NCI-H1105 treated with DMSO at 0.1 percent for 48 hours (cell line): ENCODE measurements around the gene NRSN2.
"Not testable (repeated sequence)": the region's sequence is repeated elsewhere in the genome, so short reads cannot be mapped to it uniquely, and the experiment has no call there.

Experiments
- DNase-seq: peaks from one replicate; lab custom pipeline; 2025; lab: John Stamatoyannopoulos, UW

The NRSN2 gene

DNA sequence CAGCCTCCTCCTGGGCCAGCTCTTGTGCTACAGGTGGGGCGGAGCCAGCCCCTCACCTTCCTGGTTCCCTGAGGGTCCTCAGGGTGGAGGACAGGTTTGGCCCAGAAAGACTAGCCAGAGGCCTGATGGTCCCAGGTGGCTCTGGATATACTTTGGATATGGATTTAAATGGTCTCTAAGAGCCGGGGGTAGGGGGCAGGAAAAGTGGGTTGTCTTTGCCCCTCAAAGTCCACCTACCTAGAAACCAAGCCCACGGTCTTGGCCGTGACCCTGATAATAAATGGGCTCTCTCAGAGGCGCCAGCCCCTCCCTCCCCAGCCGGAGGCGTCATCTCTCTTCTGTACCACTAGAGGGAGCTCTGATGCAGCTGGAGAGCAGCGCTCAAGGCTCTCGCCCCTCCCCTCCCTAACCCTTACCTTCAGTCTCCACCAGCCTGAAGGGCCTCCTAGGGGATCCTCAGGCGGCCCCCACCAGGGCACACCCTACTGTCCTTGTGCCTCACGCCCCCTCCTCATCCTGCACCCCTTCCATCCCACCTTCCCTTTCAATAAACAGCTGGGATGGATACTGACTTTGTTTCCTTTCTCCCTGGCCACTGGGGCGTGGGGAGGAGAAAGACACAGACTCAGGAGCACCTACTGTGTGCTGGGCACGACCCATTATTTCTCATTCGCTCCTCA is 7.5 kb downstream of the NRSN2 start:
- DNase-seq = peak; percentile 85

DNA sequence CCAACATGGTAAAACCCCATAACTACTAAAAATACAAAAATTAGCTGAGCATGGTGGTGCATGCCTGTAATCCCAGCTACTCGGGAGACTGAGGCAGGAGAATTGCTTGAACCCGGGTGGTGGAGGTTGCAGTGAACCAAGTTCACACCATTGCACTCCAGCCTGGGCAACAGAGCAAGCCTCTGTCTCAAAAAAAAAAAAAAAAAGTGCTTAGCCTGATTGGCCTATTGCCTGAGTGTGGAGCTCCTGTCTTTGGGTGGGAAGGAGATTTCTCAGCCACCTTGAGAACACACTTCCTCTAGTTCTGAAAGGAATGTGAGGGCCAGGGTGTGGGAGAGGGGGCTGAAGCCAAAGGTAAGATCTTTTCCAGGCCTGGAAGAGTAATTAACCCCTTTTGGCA is 9.2 kb downstream of the NRSN2 start:
- not testable (repeated sequence) for DNase-seq

DNA sequence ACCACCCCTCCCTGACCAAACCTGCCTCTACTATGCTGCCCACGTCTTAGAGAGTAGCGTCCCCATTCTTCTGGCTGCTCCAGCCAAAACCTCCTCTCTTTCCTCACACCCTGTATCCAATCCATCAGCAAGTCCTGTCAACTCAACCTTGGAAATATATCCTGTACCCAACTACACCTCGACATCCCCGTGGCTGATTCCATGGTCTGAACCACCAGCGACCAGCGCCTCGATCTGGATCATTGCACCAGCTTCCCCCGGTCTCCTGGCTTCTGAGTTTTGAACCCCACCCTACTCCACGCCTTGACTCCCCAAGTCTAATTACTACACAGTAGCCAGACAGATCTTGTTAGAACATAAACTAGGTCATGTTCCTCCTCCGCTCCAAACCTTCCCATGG is 9.8 kb downstream of the NRSN2 start:
- DNase-seq = no peak

DNA sequence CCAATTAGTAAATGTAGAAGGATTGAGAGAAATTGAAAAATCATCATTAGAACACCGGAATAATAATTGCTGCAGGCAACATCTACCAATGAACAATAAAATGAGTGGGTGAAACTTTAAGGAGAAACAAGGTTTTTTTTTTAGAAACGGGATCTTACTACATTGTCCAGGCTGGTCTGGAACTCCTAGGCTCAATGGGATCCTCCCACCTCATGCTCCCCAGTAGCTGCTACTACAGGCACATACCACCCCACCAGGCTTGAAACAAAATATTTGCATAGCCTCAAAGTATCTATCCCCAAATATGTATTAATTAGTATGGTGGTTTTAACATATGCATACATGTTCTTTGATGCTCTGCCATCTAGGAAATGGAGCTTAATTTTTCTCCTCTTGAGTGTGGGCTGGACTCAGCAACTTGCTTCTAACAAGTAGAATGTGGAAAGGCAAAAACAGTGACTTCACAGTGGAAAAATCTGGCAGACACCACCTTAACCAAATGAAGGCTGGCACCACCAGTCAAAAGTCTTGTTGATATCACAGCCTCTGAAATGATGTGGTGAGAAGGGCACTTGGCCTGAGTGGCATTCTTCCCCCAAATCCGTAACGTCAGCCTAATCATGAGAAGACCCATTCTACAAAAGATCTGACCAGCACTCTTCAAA is 12.1 kb downstream of the NRSN2 start:
- DNase-seq = no peak

DNA sequence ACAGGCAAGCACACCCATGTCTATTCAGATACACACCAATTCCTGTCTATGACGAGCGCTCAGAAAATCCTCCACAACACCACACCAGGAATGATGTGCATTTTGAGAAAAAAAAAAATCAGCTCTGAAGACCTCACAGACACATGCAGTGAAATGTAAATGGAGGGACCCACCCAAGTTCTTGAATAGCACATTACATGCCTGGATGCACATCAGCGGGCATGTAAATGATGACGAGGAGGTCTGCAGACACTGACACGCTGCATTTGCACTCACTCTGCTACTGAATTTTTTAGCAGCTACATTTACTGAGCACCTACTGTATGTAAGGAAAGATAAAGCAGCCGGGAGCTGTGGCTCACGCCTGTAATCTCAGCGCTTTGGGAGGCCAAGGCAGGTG is 14.7 kb downstream of the NRSN2 start:
- no peak for DNase-seq

DNA sequence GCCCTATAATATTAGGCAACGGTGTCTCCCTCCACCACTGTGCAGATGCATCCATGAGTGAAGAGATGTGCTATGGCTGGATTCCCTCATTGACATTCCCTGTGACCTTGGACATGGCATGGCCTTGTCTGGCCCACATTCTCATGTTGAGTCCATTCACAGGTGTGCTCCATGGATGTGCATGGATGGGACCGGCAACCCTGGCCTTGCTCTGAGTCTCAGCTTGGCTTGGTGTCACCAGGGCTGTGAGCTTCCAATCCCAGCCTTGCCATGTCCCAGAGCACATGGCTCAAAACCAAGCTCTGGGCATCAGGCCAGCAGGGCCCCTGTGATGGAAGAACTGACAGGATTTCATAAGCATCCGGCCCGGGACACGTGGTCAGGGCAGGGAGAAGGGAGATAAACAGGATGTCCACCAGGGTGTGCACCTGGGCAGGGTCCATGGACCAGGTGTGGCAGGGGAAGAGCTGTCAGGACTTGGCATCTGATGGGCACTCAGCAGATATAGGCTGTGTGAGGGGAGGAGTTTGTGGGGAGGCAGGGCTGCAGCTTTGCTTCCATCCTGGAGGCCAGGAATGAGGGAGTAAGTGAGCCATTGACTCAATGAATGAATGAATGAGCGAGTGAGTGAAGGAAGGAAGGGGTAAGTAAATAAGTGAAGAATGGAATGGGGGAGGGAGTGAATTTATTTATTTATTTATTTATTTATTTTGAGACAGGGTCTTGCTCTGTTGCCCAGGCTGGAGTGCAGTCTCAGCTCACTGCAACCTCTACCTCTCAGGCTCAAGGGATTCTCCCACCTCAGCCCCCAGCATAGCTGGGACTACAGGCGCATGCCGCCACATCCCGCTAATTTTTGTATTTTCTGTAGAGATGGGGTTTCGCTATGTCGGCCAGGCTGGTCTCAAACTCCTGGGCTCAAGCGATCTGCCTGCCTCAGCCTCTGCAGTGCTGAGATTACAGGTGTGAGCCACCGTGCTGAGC is 15.7 kb downstream of the NRSN2 start:
- peak; percentile 73 for DNase-seq

DNA sequence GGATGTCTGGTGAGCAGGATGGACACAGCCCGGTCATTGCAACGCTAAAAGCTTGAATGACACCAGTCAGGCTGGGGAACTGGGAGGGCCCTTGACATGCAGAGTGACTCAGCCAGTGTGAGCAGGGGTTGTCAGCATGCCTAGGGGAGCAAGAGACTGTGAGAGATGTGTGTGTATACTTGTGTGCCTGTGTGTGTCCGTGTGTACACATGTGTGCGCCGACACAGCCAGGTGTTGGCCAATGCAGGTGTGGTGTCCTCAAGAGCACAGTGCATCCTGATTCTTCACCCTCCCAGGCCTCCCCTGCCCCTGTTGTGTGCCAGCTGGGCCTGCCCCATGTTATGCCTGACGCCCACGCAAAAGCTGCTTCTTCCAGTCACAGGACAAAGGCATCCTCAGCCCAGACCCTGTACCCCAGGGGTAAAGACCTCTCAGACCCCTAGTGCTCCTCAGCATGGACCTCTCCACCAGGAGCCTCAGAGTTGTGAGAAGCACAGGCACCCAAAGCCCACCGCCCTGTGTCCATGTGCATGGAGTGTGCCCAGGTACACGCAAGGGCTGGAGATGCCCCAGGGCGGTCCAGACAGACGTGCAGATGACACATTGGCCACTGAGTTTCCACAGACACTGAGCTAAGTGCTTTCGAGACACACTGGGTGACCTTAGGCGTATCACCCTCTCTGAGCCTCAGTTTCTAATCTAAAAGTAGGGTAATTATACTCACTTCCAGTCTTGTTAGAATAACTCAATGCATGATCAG is 16.6 kb downstream of the NRSN2 start:
- no peak for DNase-seq

DNA sequence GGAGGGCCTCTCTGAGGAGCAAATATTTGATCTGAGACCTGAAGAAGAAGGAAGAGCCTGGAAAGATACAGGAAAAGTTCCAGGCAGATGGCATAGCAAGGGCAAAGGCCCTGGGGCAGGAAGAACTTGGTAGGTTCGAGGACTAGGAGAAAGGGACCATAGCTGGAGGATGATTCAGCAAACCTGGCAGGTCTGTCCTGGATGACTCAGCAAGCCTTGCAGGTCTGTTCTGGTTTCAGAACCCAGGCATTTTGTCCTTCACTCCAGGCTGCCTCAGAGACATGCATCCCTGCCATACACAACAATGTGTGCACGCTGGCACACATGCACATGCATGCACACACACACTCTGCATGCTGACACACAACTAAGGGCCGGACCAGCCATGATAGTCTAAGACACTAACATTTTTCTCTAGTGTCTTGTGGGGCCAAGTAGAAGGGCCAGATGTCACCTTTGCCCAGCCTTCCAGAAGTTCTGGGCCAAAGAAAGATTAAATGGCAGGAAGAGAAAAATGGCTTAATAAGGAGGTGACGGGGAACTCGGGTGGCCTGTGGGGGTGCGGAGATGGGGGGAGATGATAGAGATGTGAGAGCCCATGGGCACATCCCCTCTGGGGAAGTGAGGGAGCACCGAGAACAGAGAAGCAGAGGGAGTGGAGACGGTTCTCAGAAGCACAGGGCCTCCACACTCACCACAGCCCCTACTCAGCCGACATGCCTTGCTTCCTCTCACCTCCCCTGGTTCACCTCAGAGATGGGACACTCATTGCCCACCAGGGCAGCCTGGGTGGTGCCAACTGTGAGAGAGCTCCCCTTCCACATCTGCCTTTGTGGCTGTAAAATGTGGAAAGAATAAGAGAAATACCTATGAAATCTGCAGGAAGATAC is 18.2 kb downstream of the NRSN2 start:
- no peak for DNase-seq

DNA sequence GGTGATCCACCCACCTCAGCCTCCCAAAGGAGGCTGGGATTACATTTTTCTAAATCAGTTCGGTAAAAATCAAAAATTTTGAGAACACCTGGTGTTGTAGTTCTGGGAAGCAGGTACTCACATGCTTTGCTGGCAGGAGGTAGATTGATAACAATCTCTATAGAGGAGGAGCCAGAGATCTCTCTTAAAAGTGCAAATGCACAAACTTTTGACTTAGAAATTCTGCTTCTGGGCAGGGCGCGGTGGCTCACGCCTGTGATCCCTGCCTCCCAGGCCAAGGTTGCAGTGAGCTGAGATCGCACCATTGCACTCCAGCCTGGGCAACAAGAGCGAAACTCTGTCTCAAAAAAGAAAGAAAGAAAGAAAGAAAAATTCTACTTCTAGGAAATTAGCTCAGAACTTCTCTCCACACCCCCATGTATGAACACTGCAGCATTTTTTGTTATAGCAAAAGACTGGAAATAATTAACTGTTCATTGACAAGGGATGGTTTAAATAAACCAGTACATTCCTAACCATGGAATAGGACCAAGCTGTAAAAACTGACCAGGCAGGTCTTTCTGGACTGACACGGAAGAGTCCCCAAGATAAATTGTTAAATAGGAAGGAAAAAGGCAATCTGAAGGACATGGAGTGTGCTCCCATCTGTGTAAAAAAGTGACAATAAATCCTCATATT is 19.3 kb downstream of the NRSN2 start:
- DNase-seq = no peak

DNA sequence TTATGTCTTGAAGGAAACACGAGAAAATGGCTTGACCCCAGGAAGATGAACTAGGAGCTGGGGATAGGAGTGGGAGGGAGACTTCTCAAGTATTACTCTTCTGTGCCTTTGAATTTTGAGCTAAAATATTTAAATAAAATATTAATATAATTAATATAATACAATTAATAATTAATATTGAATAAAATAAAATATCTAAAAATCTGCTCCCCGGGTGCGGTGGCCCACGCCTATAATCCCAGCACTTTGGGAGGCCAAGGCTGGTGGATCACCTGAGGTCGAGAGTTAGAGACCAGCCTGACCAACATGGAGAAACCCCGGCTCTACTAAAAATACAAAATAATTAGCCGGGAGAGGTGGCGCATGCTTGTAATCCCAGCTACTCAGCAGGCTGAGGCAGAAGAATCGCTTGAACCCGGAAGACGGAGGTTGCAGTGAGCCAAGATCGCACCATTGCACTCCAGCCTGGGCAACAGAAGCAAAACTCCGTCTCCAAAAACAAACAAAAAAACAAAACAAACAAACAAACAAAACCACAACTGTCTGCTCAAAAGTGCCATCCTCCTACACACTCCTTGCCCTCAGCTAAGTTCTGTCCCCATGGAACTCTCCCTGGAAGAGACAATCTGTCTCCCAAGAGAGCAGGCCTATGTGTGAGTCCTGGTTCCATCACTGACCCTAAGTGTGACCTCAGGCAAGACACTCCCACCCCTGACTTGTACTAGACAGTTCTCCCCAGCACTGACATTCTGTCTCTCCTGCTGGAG is 20.0 kb downstream of the NRSN2 start:
- no peak for DNase-seq

DNA sequence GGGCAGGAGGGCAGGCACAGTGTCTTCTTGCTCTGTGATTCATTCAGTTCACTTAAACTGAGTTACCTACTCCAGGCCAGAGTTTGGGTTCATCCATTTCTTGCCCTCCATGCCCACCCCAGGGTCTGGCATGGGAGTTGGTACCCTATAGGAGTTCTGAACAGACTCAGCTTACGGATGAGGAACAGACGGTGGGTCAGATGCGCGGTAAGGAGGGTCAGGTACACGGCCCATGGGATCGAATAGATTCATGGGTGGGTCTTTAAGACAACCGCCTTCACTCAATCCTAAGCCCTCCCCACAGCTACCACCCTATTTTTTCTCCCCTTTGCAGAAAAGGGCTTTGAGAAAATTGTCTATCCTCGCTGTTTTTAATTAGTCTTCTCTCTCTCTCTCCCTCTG is 20.6 kb downstream of the NRSN2 start:
- DNase-seq = no peak

DNA sequence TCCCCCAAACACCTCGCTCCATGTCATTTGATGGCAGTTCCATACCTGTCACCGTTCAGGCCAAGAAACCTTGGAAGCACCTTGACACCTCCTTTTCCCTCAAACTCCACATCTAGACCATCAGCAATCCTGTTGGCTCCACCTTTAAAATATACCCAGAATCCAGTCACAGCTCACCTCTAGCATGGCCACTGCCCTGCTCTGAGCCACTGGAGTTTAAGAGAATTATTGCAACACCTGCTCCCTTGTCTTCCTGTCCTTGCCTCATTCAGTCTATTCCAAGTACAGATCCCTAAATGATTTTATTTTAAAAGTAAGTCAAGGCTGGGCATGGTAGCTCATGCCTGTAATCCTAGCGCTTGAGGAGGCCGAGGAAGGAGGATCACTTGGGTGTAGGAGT is 22.0 kb downstream of the NRSN2 start:
- DNase-seq = no peak

DNA sequence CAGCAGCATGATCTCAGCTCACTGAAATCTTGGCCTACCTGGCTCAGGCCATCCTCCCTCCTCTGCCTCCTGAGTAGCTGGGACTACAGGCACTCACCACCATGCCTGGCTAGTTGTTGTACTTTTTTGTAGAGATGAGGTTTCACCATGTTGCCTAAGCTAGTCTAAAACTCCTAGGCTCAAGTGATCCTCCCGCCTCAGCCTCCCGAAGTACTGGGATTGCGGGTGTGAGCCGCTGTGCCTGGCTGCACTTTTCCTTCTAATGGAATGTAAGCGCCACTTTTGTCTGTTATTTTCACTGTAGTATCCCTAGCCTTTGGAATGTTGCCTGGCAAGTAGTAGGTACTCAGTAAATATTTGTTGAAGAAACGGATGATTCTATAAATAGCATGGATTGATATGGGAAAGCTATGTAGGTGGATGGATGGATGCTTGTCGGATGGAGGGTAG is 23.3 kb downstream of the NRSN2 start:
- DNase-seq = no peak

DNA sequence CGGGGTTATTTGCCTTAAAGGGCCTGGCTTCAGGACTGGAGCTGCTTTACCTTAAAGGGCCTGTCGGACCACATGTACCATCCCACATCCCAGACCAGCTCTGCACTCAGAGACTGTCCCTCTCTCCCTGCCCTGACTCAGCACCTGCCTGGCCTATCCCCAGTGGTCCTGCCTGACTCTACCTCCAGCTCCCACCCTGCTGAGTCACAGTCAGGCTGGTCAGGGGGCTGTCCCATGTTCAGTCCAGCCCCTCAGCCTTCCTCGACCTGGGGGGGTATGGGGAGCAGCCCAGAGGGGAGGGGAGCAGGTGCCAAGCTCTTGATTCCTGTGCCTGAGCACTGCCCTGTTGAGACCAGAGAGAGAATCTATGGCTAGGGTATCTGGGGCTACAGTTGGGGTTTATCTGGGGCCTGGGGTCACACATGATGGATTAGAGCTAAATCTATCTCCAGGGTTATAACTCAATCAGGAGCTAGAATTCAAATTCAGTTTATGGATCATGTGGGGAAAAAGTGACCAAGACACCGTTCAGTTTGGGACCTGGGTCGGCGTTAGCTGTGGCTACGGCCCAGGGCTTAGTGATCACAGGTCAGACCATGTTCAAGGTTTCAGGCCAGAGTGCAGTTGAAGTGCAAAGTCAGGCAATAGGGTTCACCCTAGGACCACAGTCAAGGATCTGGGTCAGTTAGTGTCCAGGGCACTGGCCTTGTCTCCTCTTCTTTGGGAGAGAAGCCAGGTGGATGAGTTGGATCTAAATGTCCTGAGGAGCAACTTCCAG is 24.3 kb downstream of the NRSN2 start:
- no peak for DNase-seq

DNA sequence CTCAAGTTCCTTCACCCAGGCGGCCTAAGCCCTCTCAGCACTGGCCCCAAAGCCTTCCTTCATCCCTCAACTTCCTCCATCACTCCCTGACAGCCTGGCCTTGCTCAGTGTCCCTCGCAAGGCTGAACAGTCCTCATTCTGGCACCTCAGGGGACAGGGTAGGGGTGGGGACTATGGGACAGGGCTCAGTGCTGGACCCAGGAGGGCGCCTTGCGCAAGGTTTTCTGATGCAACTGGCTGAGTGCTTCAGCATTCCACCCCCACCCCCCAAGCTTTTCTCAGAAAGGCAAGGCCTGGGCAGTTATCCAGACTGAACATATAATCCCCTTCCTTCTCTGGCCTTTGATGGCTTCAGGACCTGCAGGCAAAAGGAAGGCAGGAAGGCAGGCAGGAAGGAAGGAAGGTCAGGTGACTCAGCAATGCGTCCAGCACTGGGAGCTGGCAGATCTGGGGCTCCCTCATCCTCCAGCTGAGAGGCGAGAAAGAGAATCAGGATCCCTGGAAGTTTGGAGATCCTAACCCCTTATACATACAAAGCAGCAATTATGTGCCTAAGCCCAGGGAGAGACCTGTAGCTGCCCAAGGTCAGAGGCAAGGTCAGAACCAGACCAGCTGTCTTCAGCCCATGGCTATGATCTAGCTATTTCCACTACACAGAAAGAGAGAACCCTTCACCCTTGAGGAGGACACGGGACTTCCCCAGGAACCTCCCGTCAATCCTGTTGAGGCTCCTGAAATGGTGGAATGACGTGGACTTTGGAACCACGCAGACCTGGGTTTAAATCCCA is 25.0 kb downstream of the NRSN2 start:
- DNase-seq = no peak

DNA sequence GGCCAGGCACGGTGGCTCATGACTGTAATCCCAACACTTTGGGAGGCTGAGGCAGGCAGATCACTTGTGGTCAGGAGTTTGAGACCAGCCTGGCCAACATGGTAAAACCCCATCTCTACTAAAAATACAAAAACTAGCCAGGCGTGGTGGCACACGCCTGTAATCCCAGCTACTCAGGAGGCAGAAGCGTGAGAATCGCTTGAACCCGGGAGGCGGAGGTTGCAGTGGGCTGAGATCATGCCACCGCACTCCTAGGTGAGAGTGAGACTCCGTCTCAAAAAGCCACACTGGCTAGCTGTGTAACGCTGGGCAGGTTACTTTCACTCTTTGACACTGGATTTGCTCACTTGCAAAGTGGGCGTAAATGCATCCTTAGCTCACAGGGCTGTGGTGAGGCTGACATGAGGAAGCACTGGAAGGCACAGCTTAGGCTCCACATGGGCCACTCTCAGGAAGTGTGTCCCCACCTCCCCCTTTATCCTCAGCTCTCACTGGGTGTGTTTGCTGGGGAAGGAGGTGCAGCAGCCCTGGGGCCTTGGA is 25.7 kb downstream of the NRSN2 start:
- DNase-seq = not testable (repeated sequence)

DNA sequence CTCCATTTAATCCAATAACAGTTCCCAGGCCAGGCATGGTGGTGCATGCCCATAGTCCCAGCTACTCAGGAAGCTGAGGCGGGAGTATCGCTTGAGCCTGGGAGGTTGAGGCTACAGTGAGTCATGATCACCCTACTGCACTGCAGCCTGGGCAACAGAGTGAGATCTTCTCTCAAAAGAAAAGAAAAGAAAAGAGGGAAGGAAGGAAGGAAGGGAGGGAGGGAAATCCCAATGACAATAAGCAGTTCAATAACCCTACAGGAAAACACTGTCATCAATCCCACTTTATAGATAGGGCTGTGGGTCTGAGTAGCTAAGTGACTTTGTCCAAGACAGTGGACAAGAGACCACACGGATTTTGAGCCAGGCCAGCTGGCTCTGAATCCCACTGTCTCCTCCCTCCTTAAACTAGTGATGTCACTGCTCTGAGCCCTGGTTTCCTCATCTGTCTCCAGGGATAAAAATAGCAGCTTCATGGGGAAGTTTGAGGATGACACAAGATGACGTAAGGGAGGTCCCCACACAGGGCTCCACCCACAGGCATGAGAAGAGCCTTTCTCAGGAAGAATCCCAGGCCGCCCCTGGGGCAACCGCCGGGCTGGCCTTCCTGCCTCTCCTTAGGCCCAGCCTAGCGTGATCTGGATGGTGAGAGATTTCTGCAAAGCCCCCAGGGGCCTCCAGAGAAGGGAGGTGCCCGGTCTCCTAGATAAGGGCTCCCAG is 26.4 kb downstream of the NRSN2 start:
- no peak for DNase-seq
